Astrocyte of the spinal cord (primary cell): ENCODE results near the gene CCDC34.

Experiments used
- DNase-seq: peaks from one replicate; pipeline ENCODE4 v3.0.0; 2011; ENCODE audit warnings: low read depth, low spot score
- H3K4me3 ChIP-seq: 2 replicates; pipeline ENCODE4 v1.5.1; 2011; ENCODE audit warnings: low read depth, mild to moderate bottlenecking, low read length, moderate library complexity
- in situ Hi-C: cut with HindIII; loops from 2 replicates; pipeline ENCODE4 v1.10.0; 2017; ENCODE audit warnings: low sequenced_read_pairs
- TF ChIP-seq, protein P1 (sequence below): IDR thresholded peaks from 2 replicates; pipeline ENCODE4 v1.5.1; 2012; ENCODE audit warnings: low read depth, mild to moderate bottlenecking, low read length, inconsistent platforms

The CCDC34 gene

DNA sequence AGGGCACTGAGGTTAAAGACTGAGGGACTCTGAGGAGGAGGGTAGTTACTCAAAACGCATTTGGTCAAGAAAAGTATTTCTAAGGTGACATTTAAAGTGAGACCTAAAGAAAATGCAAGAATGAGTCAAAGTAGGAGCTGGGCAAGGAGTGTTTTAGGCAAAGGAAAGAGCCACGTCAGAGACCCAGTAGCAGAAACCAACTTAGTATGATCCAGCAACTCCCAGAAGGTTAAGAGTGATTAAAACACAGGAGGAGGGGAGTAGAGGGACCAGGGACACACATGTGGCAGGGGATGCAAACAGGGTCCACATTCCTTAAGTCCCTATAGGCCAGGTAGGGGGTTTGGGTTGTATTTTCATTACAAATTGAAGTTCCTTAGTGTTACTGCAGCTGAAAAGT lies 24.3 kb upstream of the CCDC34 start:
- no peak overlapping the region for H3K4me3 ChIP-seq
- no peak for DNase-seq
- TF ChIP-seq, protein P1, sequence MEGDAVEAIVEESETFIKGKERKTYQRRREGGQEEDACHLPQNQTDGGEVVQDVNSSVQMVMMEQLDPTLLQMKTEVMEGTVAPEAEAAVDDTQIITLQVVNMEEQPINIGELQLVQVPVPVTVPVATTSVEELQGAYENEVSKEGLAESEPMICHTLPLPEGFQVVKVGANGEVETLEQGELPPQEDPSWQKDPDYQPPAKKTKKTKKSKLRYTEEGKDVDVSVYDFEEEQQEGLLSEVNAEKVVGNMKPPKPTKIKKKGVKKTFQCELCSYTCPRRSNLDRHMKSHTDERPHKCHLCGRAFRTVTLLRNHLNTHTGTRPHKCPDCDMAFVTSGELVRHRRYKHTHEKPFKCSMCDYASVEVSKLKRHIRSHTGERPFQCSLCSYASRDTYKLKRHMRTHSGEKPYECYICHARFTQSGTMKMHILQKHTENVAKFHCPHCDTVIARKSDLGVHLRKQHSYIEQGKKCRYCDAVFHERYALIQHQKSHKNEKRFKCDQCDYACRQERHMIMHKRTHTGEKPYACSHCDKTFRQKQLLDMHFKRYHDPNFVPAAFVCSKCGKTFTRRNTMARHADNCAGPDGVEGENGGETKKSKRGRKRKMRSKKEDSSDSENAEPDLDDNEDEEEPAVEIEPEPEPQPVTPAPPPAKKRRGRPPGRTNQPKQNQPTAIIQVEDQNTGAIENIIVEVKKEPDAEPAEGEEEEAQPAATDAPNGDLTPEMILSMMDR = no peak
- in situ Hi-C loops = no loop called here

DNA sequence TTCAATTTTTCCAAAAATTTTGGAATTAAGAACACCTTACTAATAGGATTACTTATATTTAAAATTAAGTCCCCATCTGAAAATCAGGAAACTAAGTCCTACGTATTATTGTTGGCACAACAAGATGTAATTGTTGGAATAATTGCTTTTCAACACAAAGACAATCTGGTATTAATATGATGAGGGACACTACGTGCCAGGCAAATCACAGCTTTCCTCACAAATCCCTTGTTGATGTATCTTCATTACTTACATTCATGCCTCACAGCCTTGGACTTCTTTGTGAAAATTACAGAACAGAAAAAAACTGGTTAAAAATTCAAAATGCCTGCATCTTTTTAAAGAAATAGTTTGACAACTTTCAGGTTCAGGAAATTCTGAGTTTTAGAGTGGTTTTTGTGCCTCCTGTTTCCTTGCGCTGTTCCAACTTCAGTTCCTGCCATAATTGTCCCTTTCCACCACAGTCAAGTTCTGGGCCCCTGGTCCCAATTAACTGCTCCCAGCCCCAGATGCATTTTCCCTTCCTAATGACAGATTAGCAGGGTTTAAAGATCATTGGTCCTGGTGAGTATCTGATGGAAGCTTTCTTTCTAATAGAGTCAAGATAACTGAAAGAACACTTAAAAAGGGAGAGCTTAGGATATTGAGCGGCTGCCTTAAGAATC lies 23.3 kb upstream of the CCDC34 start:
- in situ Hi-C loops = no loop called here
- H3K4me3 ChIP-seq = no peak overlapping the region
- TF ChIP-seq, protein P1 = no peak
- DNase-seq = no peak

DNA sequence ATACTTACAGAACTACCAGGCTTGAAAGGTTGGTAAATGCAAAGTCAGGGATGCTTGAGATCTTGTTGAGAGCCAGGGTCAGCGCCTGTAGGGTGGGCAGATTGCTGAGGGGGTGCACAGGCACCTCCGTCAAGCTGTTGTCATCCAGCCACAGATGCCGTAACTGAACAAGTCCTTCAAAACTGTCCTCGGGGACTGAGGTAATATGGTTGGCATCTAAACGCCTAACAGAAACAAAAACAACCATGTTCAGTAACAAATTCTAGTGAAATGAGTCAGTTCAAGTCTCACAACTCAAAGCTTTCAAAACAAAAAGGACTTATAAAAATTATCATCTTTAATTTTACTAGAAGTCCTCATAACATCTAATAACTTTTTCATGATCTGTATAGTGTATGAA lies 22.2 kb upstream of the CCDC34 start:
- peak; percentile 85 for DNase-seq
- no peak overlapping the region for H3K4me3 ChIP-seq
- in situ Hi-C loops = no loop called here
- TF ChIP-seq, protein P1 = no peak

DNA sequence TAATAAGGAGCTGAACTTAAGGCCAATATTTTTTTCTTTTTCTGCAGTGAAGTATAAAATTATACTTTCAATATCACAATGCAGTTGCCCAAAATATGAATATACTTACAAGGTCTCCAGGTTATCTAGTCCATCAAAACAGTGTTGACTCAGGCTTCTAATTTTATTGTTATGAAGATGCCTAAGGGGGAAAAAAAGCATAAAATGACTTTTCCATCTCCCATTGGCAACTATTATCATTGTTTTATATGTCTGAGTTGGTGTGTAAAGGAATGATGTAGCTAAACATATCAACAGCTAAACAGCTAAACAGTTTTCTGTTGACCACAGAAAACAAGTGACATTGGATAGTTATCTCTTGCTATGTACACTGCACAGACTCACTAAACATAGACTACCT lies 21.2 kb upstream of the CCDC34 start:
- in situ Hi-C loops = no loop called here
- H3K4me3 ChIP-seq = no peak overlapping the region
- no peak for DNase-seq

DNA sequence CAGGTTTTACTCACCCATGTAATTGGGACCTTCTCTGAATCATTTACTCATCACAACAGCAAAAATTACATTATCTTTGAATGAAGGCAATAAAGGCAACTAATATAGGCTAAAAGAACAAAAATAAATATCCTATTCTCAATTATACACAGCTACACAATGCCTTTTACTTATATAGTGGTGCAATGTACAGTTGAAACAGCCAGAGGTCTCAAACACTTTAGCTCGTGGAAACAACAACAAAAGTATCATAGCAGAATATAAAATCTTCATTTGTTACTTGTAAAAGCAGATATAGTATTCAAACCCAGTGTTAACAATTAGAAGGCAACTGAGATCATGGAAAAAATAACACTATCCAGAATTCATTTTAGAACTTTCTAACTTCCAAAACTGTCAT lies 20.6 kb upstream of the CCDC34 start:
- DNase-seq = no peak
- TF ChIP-seq, protein P1 = peak; percentile 5
- in situ Hi-C loops = no loop called here
- no peak overlapping the region for H3K4me3 ChIP-seq

More for the DNA sequence above, 21.2 kb upstream of the CCDC34 start:
- TF ChIP-seq, protein P1 = no peak

DNA sequence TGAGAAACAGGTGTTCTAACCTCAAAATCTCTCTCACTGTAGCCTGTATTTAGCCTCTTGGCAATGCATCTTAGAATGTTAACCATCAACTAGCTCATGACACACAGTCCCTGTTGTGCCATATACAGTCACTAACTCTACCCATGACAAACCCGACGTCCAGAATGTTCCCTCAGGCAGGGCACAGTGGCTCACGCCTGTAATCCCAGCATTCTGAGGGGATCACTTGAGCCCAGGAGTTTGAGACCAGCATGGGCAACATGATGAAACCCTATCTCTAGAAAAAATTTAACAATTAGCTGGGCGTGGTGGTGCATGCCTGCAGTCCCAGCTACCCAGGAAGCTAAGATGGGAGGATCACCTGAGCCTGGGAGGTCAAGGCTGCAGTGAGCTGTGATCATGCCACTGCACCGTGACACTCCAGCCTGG lies 18.2 kb upstream of the CCDC34 start:
- H3K4me3 ChIP-seq = no peak overlapping the region
- no peak for DNase-seq
- in situ Hi-C loops = no loop called here
- TF ChIP-seq, protein P1 = no peak
